Vagina (tissue), 2 donors: ENCODE data around the gene GUCD1.

Experiments used
- POLR2A ChIP-seq, 2 donors: fragments of 450-650 bp; IDR thresholded peaks; one replicate each; pipeline ENCODE4 v1.6.1; 2017; ENCODE audit warnings: antibody characterized with exemption in 2 of 2, mild to moderate bottlenecking in 2 of 2, moderate library complexity in 2 of 2
- POLR2AphosphoS5 ChIP-seq, 2 donors: sonication (generic); formaldehyde crosslinking; IDR thresholded peaks; one replicate each; pipeline ENCODE4 v1.9.0; 2017; ENCODE audit warnings: antibody characterized with exemption in 2 of 2, mild to moderate bottlenecking in 2 of 2, low read depth in 1 of 2; ENCODE audit not compliant: insufficient read depth in 1 of 2
- TF ChIP-seq, protein P1 (sequence below), 3 experiments: fragments of 450-650 bp in 2 of 3; fragments of 200-600 bp in 1 of 3; sonication (generic) in 1 of 3; IDR thresholded peaks; one replicate each; pipeline ENCODE4 v1.5.1; 2017 to 2019; ENCODE audit warnings: antibody characterized with exemption in 3 of 3, mild to moderate bottlenecking in 2 of 3, moderate library complexity in 2 of 3

DNA sequence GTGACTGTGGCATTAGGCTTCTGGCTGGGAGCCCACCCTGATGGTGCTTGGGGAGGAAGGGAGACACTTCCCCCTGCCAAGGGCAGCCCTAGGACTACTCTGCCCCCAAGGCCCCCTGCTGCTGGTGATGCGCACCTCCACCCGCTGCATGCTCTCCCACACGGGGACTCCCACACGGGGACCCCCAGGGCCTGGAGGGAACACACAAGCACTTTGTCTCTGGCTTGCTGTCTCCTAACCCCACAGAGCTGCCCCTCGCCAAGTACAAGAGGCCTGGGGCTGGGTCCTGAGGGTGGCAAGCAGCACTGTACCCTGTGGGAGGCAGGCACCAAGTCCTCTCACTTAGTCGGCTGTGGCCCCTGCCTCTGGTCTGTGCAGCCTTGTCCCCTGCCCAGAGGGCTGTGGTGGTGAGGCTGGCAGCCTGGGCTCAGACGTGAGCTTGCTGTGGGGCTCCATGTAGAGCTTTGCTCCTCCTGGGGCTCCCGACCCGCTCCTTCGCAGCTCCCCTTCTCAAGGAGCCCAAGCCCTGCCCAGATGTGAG lies 30.0 kb upstream of the GUCD1 start:
- no peak for TF ChIP-seq POLR2A (IDR thresholded peaks at IDR 0.05)
- TF ChIP-seq, protein P1, sequence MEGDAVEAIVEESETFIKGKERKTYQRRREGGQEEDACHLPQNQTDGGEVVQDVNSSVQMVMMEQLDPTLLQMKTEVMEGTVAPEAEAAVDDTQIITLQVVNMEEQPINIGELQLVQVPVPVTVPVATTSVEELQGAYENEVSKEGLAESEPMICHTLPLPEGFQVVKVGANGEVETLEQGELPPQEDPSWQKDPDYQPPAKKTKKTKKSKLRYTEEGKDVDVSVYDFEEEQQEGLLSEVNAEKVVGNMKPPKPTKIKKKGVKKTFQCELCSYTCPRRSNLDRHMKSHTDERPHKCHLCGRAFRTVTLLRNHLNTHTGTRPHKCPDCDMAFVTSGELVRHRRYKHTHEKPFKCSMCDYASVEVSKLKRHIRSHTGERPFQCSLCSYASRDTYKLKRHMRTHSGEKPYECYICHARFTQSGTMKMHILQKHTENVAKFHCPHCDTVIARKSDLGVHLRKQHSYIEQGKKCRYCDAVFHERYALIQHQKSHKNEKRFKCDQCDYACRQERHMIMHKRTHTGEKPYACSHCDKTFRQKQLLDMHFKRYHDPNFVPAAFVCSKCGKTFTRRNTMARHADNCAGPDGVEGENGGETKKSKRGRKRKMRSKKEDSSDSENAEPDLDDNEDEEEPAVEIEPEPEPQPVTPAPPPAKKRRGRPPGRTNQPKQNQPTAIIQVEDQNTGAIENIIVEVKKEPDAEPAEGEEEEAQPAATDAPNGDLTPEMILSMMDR (IDR thresholded peaks at IDR 0.05), result no peak
- no peak for TF ChIP-seq POLR2AphosphoS5 (IDR thresholded peaks at IDR 0.05; ENCODE audit: insufficient read depth in 1 of 2, low read depth in 1 of 2)
